Tibial nerve (tissue), 4 donors: Measurements from ENCODE around the gene BPNT1.
A peak's percentile ranks its signal among the peaks of the same experiment; 100 is the strongest.

Experiments
- EP300 ChIP-seq, 2 donors: sonication (generic); formaldehyde crosslinking; IDR thresholded peaks; one replicate each; pipeline ENCODE4 v1.6.1; 2017; ENCODE audit warnings: antibody characterized with exemption in 2 of 2, mild to moderate bottlenecking in 1 of 2
- POLR2A ChIP-seq, 2 donors: fragments of 450-650 bp; IDR thresholded peaks; one replicate each; pipeline ENCODE4 v1.6.1; 2017; ENCODE audit warnings: antibody characterized with exemption in 2 of 2, mild to moderate bottlenecking in 2 of 2, moderate library complexity in 2 of 2
- TF ChIP-seq, protein P1 (sequence below), 5 experiments: fragments of 200-600 bp in 3 of 5; fragments of 450-650 bp in 2 of 5; sonication (generic) in 3 of 5; IDR thresholded peaks; one replicate each; pipeline ENCODE4 v1.5.1; 2016 to 2019; ENCODE audit warnings: antibody characterized with exemption in 5 of 5, mild to moderate bottlenecking in 3 of 5, moderate library complexity in 2 of 5

DNA sequence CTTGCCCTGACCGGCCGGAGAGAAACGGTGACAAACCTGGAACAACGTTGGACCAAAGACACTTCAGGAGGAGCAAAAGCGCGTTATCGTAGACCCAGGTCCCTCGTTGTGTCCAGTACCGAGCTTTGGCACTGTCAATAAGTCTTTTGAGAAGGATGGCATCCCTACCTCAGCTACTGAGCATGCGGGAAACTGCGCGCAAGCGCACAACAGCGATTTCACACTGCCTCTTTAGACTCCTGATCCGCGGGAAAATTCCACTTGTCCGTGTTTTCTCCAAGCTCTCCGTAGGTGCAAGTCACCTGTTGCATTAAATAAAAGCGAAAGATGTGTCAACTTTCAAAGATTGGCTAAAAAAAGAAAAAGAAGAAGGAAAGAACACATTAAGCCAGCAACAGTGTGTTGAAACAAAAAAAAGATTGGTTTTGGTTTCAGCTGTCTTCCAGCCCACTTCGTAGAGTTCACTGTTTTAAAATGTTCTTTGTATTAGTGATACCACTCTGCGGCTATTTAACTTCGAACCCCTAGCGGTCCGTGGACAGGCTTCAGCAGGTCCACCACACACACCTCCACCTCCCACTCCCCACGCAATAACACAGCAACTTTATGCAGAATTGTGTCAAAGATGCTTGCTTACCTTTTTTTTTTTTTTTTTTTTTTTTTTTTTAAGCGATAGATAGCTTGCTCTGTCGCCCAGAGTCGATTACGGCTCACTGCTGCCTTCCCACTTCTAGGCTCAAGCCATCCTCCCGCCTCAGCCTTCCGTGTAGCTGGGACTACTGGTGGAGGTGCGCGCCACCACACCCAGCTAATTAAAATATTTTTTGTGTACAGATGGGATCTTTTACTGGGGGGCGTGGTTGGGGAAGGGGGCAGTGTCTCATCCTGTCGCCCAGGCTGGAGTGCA is at the start of gene BPNT1:
- TF ChIP-seq, protein P1, sequence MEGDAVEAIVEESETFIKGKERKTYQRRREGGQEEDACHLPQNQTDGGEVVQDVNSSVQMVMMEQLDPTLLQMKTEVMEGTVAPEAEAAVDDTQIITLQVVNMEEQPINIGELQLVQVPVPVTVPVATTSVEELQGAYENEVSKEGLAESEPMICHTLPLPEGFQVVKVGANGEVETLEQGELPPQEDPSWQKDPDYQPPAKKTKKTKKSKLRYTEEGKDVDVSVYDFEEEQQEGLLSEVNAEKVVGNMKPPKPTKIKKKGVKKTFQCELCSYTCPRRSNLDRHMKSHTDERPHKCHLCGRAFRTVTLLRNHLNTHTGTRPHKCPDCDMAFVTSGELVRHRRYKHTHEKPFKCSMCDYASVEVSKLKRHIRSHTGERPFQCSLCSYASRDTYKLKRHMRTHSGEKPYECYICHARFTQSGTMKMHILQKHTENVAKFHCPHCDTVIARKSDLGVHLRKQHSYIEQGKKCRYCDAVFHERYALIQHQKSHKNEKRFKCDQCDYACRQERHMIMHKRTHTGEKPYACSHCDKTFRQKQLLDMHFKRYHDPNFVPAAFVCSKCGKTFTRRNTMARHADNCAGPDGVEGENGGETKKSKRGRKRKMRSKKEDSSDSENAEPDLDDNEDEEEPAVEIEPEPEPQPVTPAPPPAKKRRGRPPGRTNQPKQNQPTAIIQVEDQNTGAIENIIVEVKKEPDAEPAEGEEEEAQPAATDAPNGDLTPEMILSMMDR (IDR thresholded peaks at IDR 0.05): peak in 2 of 5 experiments; percentile 22 to 33
- peak; percentile 57 to 77 for TF ChIP-seq POLR2A (IDR thresholded peaks at IDR 0.05)
- TF ChIP-seq EP300 (IDR thresholded peaks at IDR 0.05): peak; percentile 82
